A673 (cell line): ENCODE results near the gene CFAP107. TPM values are rescaled to one million over a fixed set of nuclear protein-coding genes. Genes with fewer than 3 reads are reported as not detected.

Source experiments
- BruUV-seq: library from RNA; stranded (reverse); fragments of 400-500 nt; replicated peaks from 2 replicates; lab custom pipeline; 2021; lab: Mats Ljungman, UMichigan
- CTCF ChIA-PET: fragments of 300-600 bp; sonication (Branson Sonifier 250); formaldehyde crosslinking; loops from one replicate; lab custom pipeline; 2022; ENCODE audit warnings: antibody characterized with exemption; lab: Charles Lee
- POLR2A ChIA-PET: fragments of 300-600 bp; sonication (Branson Sonifier 250); formaldehyde crosslinking; loops from one replicate; lab custom pipeline; 2022; ENCODE audit warnings: antibody characterized with exemption; ENCODE audit not compliant: low non-redundant PET; lab: Charles Lee
- DNase-seq: peaks from one replicate; pipeline ENCODE4 v3.0.0-alpha.2; 2015; ENCODE audit warnings: low spot score
- H3K27ac ChIP-seq: fragments of 200-600 bp; sonication (generic); 2 replicates; pipeline ENCODE4 v1.5.1; 2016; ENCODE audit warnings: mixed run types, low read depth, mild to moderate bottlenecking, mixed read lengths, antibody characterized with exemption, low read length; ENCODE audit not compliant: poor library complexity, severe bottlenecking
- H3K27me3 ChIP-seq: fragments of 200-600 bp; sonication (generic); replicated peaks from 2 replicates; pipeline ENCODE4 v1.6.1; 2017; ENCODE audit warnings: mixed run types, low read depth, mild to moderate bottlenecking, mixed read lengths, antibody characterized with exemption, low read length; ENCODE audit not compliant: insufficient read depth, poor library complexity
- H3K36me3 ChIP-seq: fragments of 200-600 bp; sonication (generic); 2 replicates; pipeline ENCODE4 v1.6.1; 2016; ENCODE audit warnings: mixed run types, mild to moderate bottlenecking, mixed read lengths, antibody characterized with exemption, low read length; ENCODE audit not compliant: insufficient read depth, poor library complexity, severe bottlenecking
- H3K4me1 ChIP-seq: fragments of 200-600 bp; sonication (generic); 2 replicates; pipeline ENCODE4 v1.6.1; 2017; ENCODE audit warnings: mixed run types, mild to moderate bottlenecking, mixed read lengths, antibody characterized with exemption, low read length; ENCODE audit not compliant: insufficient read depth, poor library complexity, severe bottlenecking
- H3K4me3 ChIP-seq: fragments of 200-600 bp; sonication (generic); 2 replicates; pipeline ENCODE4 v1.5.1; 2016; ENCODE audit warnings: low read depth, mixed run types, mild to moderate bottlenecking, mixed read lengths, low read length; ENCODE audit not compliant: poor library complexity, severe bottlenecking
- H3K9me3 ChIP-seq: fragments of 200-600 bp; sonication (generic); 2 replicates; pipeline ENCODE4 v1.6.1; 2016; ENCODE audit warnings: mixed run types, low read depth, mild to moderate bottlenecking, mixed read lengths, antibody characterized with exemption, low read length; ENCODE audit not compliant: poor library complexity, severe bottlenecking
- EZH2 ChIP-seq: fragments of 200-600 bp; sonication (generic); IDR thresholded peaks from 2 replicates; pipeline ENCODE4 v1.6.1; 2017; ENCODE audit warnings: borderline replicate concordance, low read depth, mild to moderate bottlenecking, mixed read lengths, antibody characterized with exemption, low read length; ENCODE audit not compliant: poor library complexity, severe bottlenecking
- intact Hi-C: fragments of 100-400 bp; cut with micrococcal nuclease; formaldehyde crosslinking; loops from one replicate; pipeline ENCODE4 v1.10.0; 2022; ENCODE audit not compliant: unreplicated experiment
- total RNA-seq: library from RNA; stranded (reverse); gene quantifications from 2 replicates; pipeline ENCODE4 v1.2.3, GENCODE V29; 2021
- TF ChIP-seq, protein P1 (sequence below): fragments of 300-800, 200-600 bp; sonication (generic); conservative IDR thresholded peaks from 2 replicates; pipeline ENCODE4 v1.5.1; 2017; ENCODE audit warnings: low read depth, mild to moderate bottlenecking, antibody characterized with exemption, low read length, moderate library complexity, mixed read lengths

Gene CFAP107
- total RNA-seq, 1 experiment from 2014 or later: not detected

- no TSS peak for BruUV-seq
- Histone ChIP-seq H3K27ac (no peak overlapping the region), H3K36me3 (no peaks in the 10 kb centered on the region), H3K9me3 (no peaks in the 10 kb centered on the region), H3K4me3 (no peak overlapping the region), H3K27me3 (peaks cover 9% of the 10 kb centered on the region), H3K4me1 (no peaks in the 10 kb centered on the region)
- TF ChIP-seq EZH2: no peak
- TF ChIP-seq, protein P1, sequence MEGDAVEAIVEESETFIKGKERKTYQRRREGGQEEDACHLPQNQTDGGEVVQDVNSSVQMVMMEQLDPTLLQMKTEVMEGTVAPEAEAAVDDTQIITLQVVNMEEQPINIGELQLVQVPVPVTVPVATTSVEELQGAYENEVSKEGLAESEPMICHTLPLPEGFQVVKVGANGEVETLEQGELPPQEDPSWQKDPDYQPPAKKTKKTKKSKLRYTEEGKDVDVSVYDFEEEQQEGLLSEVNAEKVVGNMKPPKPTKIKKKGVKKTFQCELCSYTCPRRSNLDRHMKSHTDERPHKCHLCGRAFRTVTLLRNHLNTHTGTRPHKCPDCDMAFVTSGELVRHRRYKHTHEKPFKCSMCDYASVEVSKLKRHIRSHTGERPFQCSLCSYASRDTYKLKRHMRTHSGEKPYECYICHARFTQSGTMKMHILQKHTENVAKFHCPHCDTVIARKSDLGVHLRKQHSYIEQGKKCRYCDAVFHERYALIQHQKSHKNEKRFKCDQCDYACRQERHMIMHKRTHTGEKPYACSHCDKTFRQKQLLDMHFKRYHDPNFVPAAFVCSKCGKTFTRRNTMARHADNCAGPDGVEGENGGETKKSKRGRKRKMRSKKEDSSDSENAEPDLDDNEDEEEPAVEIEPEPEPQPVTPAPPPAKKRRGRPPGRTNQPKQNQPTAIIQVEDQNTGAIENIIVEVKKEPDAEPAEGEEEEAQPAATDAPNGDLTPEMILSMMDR: 0 out of 2 replicates have a peak, but pooled peaks have one; percentile 12
- ChIA-PET CTCF (no interaction called here), POLR2A (no interaction called here)
- no peak for DNase-seq
- intact Hi-C loops: no loop called here
These were observed 14.3 kb downstream of the CFAP107 start for GRCh38 chr1:12760256-12760795.

- intact Hi-C loops: no loop called here
- Histone ChIP-seq H3K27ac (no peak overlapping the region), H3K4me3 (no peak overlapping the region), H3K27me3 (peaks cover 2% of the 10 kb centered on the region), H3K4me1 (no peaks in the 10 kb centered on the region), H3K36me3 (no peaks in the 10 kb centered on the region), H3K9me3 (no peaks in the 10 kb centered on the region)
- no peak for DNase-seq
- POLR2A ChIA-PET: no interaction called here
- no TSS peak for BruUV-seq
- CTCF ChIA-PET: no interaction called here
- no peak for TF ChIP-seq EZH2
- TF ChIP-seq, protein P1: no peak
These were observed 15.8 kb downstream of the CFAP107 start for GRCh38 chr1:12761781-12762180.

DNA sequence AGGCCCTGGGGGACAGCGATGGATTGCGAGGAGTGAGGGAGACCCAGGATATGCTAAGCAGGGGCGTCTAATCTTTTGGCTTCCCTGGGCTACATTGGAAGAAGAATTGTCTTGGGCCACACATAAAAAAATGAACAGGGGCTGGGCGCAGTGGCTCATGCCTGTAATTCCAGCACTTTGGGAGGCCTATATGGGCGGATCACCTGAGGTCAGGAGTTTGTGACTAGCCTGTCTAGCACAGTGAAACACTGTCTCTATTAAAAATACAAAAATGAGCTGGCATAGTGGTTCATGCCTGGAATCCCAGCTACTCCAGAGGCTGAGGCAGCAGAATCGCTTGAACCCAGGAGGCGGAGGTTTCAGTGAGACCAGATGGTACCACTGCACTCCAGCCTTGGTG, 16.8 kb downstream of the CFAP107 start:
- Histone ChIP-seq H3K36me3 (no peaks in the 10 kb centered on the region), H3K27me3 (no peaks in the 10 kb centered on the region), H3K4me1 (no peaks in the 10 kb centered on the region), H3K4me3 (no peak overlapping the region), H3K9me3 (no peaks in the 10 kb centered on the region), H3K27ac (no peak overlapping the region)
- no peak for DNase-seq
- intact Hi-C loops: no loop called here
- TF ChIP-seq EZH2: no peak
- TF ChIP-seq, protein P1: no peak
- CTCF ChIA-PET: no interaction called here
- no TSS peak for BruUV-seq
- POLR2A ChIA-PET: no interaction called here
